Germinal center (tissue), 1 donor: ENCODE results near the gene KRT17.
"Not testable (repeated sequence)": the region's sequence is repeated elsewhere in the genome, so short reads cannot be mapped to it uniquely, and the experiment has no call there.

Experiments used
- DNase-seq: peaks from one replicate; pipeline ENCODE4 v3.0.0; 2012; ENCODE audit warnings: mixed read lengths, low spot score

KRT17 gene

GRCh38 chr17:41592601-41593305, 31.6 kb downstream of the KRT17 start:
- DNase-seq = no peak

- no peak for DNase-seq
These were observed 35.1 kb downstream of the KRT17 start for GRCh38 chr17:41589301-41589700.

GRCh38 chr17:41588126-41588810, 36.1 kb downstream of the KRT17 start:
- no peak for DNase-seq

GRCh38 chr17:41586863-41587495, 37.4 kb downstream of the KRT17 start, which contains the start of gene KRT14:
KRT14 (minus strand) TSS chr17:41586895; CDS start chr17:41586834, 61 bp downstream.
- DNase-seq = no peak

GRCh38 chr17:41585301-41586056, 38.9 kb downstream of the KRT17 start:
- DNase-seq = no peak

- not testable (repeated sequence) for DNase-seq
These were observed 39.9 kb downstream of the KRT17 start for GRCh38 chr17:41584331-41584927.

- DNase-seq = no peak
These were observed 40.9 kb downstream of the KRT17 start for GRCh38 chr17:41583137-41584127.

- DNase-seq = not testable (repeated sequence)
These were observed 42.1 kb downstream of the KRT17 start for GRCh38 chr17:41582061-41582968.

GRCh38 chr17:41581366-41582060, 42.9 kb downstream of the KRT17 start:
- DNase-seq = no peak

- no peak for DNase-seq
These were observed 43.5 kb downstream of the KRT17 start for GRCh38 chr17:41580687-41581365.

GRCh38 chr17:41580244-41580575, 44.2 kb downstream of the KRT17 start:
- DNase-seq = no peak

- DNase-seq = peak; percentile 87
These were observed 44.7 kb downstream of the KRT17 start for GRCh38 chr17:41579484-41580243.

GRCh38 chr17:41578971-41579370, 45.4 kb downstream of the KRT17 start:
- DNase-seq = no peak

- no peak for DNase-seq
These were observed 45.8 kb downstream of the KRT17 start for GRCh38 chr17:41578538-41578937.

- DNase-seq = not testable (repeated sequence)
These were observed 47.6 kb downstream of the KRT17 start for GRCh38 chr17:41576740-41577139.

- no peak for DNase-seq
These were observed 49.0 kb downstream of the KRT17 start for GRCh38 chr17:41575336-41575735.

- no peak for DNase-seq
These were observed 52.6 kb downstream of the KRT17 start, which contains the start of gene KRT9 for GRCh38 chr17:41571561-41572434. KRT9 (minus strand) TSS chr17:41572059; CDS start chr17:41571992, 67 bp downstream.
